Suppressor macrophage (primary cell): ENCODE data around the gene FSD2.
"Not testable (repeated sequence)": the region's sequence is repeated elsewhere in the genome, so short reads cannot be mapped to it uniquely, and the experiment has no call there.

Source experiments
- DNase-seq, 4 experiments: peaks; one replicate each; pipeline ENCODE4 v3.0.0-alpha.2; 2020 to 2022

The FSD2 gene

GRCh38 chr15:82792068-82792467, 13.8 kb downstream of the FSD2 start:
- no peak for DNase-seq

GRCh38 chr15:82790321-82790720, 15.5 kb downstream of the FSD2 start:
- DNase-seq: no peak

- DNase-seq: no peak
Observed at GRCh38 chr15:82789491-82789890, 16.4 kb downstream of the FSD2 start.

- no peak for DNase-seq
Observed at GRCh38 chr15:82788496-82788895, 17.4 kb downstream of the FSD2 start.

- DNase-seq: no peak
Observed at GRCh38 chr15:82781349-82781748, 24.5 kb downstream of the FSD2 start.

GRCh38 chr15:82778755-82779154, 27.1 kb downstream of the FSD2 start:
- DNase-seq: no peak

GRCh38 chr15:82774496-82774895, 31.4 kb downstream of the FSD2 start:
- peak in 3 of 4 experiments; percentile 24 to 55 (median 54) for DNase-seq

- DNase-seq: no peak
Observed at GRCh38 chr15:82771789-82772607, 33.9 kb downstream of the FSD2 start.

GRCh38 chr15:82768414-82769054, 37.3 kb downstream of the FSD2 start:
- no peak for DNase-seq

- DNase-seq: no peak
Observed at GRCh38 chr15:82767163-82767829, 38.6 kb downstream of the FSD2 start.

- DNase-seq: not testable (repeated sequence)
Observed at GRCh38 chr15:82766201-82766600, 39.7 kb downstream of the FSD2 start.

GRCh38 chr15:82764740-82765139, 41.1 kb downstream of the FSD2 start:
- no peak for DNase-seq

- DNase-seq: no peak
Observed at GRCh38 chr15:82764117-82764490, 41.8 kb downstream of the FSD2 start.

GRCh38 chr15:82763361-82764116, 42.3 kb downstream of the FSD2 start:
- no peak for DNase-seq

- peak; percentile 53 to 81 (median 65) for DNase-seq
Observed at GRCh38 chr15:82751308-82751707, 54.6 kb downstream of the FSD2 start.

- peak in 3 of 4 experiments; percentile 5 to 6 (median 6) for DNase-seq
Observed at GRCh38 chr15:82750831-82751180, 55.1 kb downstream of the FSD2 start.

GRCh38 chr15:82749951-82750830, 55.7 kb downstream of the FSD2 start:
- DNase-seq: peak; percentile 93 to 97 (median 96)

GRCh38 chr15:82748315-82748714, 57.6 kb downstream of the FSD2 start:
- no peak for DNase-seq

GRCh38 chr15:82743810-82744209, 62.1 kb downstream of the FSD2 start:
- DNase-seq: no peak

GRCh38 chr15:82742134-82742533, 63.7 kb downstream of the FSD2 start:
- no peak for DNase-seq

GRCh38 chr15:82739086-82739485, 66.8 kb downstream of the FSD2 start:
- no peak for DNase-seq

GRCh38 chr15:82737975-82738374, 67.9 kb downstream of the FSD2 start:
- DNase-seq: no peak
